ENCODE data around the gene CIAO2B. TPM values are rescaled to one million over a fixed set of nuclear protein-coding genes. Genes with fewer than 3 reads are reported as not detected.

Gene CIAO2B
- total RNA-seq (78.7 and 85.2 TPM in 2 replicates), polyA plus RNA-seq (314 and 423 TPM in 2 replicates), polyA minus RNA-seq (134 and 146 TPM in 2 replicates), Bru-seq, nascent RNA (percentile 55 among the genes with signal in this experiment), BruChase-seq, experiment 1, labeled RNA remaining after a 6-hour chase (percentile 85 among the genes with signal in this experiment), BruChase-seq, experiment 2, labeled RNA remaining after a 2-hour chase (percentile 69 among the genes with signal in this experiment)
- 227 and 251 TPM in 2 replicates for polyA plus RNA-seq (2011; cell fraction: cytosol; rRNA removed)
- 77.1 and 88.7 TPM in 2 replicates for polyA plus RNA-seq (2011; cell fraction: nucleus; rRNA removed)
- 119 and 151 TPM in 2 replicates for polyA plus RNA-seq (2012)
- polyA minus RNA-seq (2011; cell fraction: cytosol; rRNA and poly(A)+ RNA removed), result 80.5 TPM
- polyA minus RNA-seq (2011; cell fraction: nucleus; rRNA and poly(A)+ RNA removed), result 11.1 and 15.7 TPM in 2 replicates
- long read RNA-seq, transcript CIAO2B-203 (4 exons, 718 nt), result minor isoform, 29 of 412 reads
- long read RNA-seq, transcript CIAO2B-201 (5 exons, 676 nt), result major isoform, 373 of 412 reads
- long read RNA-seq, partial matches to known transcripts, result 3 of 412 reads
- long read RNA-seq, other reads (novel, unspliced or antisense), result 6 of 412 reads

- H3K27ac ChIP-seq (ENCODE audit: insufficient read depth, low read depth, low read length), result peak within 1 kb of the TSS; percentile 67
- POLR2A ChIA-PET, result interaction anchor here (0.5 to 1.6 kb wide), 2 partner anchors 61 to 498 kb away, joined by 3 read pairs; no protein-coding TSS in a partner anchor
- no peaks in the 10 kb centered on the region for H3K27me3 ChIP-seq (ENCODE audit: control insufficient read depth in 2 of 2, insufficient read depth in 2 of 2, low read length in 2 of 2)
- H3K4me3 ChIP-seq (replicated peaks in 1 of 3; ENCODE audit: insufficient read depth in 1 of 3, low read depth in 1 of 3, low read length in 3 of 3), result peak within 1 kb of the TSS; percentile 22 to 88 (median 83)
- peaks cover 7% of the 10 kb centered on the region for H3K4me1 ChIP-seq (ENCODE audit: control insufficient read depth, extremely low read depth, insufficient read depth, low read length)
- TF ChIP-seq POLR2A (IDR thresholded peaks at IDR 0.05; ENCODE audit: low read depth, low read length) (peak; percentile 84), POLR2AphosphoS5 (IDR thresholded peaks at IDR 0.05; ENCODE audit: insufficient read depth, low read depth, low read length) (peak; percentile 83), FOS (IDR thresholded peaks at IDR 0.05; ENCODE audit: borderline replicate concordance, insufficient read depth, low read length) (no peak), JUN (IDR thresholded peaks at IDR 0.05; ENCODE audit: borderline replicate concordance, insufficient read depth, insufficient read length, low read depth) (no peak), EZH2 (IDR thresholded peaks at IDR 0.05; ENCODE audit: borderline replicate concordance, low read depth, low read length, severe bottlenecking) (no peak), MYC (IDR thresholded peaks at IDR 0.05; ENCODE audit: low read depth, low read length) (no peak), GATA2 (IDR thresholded peaks at IDR 0.05; ENCODE audit: insufficient read depth, insufficient read length, low read depth, low read length) (no peak)
- TF ChIP-seq, protein P1, sequence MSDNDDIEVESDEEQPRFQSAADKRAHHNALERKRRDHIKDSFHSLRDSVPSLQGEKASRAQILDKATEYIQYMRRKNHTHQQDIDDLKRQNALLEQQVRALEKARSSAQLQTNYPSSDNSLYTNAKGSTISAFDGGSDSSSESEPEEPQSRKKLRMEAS (IDR thresholded peaks at IDR 0.05; ENCODE audit: insufficient read depth, insufficient read length), result peak; percentile 38
- TF ChIP-seq, protein P2, sequence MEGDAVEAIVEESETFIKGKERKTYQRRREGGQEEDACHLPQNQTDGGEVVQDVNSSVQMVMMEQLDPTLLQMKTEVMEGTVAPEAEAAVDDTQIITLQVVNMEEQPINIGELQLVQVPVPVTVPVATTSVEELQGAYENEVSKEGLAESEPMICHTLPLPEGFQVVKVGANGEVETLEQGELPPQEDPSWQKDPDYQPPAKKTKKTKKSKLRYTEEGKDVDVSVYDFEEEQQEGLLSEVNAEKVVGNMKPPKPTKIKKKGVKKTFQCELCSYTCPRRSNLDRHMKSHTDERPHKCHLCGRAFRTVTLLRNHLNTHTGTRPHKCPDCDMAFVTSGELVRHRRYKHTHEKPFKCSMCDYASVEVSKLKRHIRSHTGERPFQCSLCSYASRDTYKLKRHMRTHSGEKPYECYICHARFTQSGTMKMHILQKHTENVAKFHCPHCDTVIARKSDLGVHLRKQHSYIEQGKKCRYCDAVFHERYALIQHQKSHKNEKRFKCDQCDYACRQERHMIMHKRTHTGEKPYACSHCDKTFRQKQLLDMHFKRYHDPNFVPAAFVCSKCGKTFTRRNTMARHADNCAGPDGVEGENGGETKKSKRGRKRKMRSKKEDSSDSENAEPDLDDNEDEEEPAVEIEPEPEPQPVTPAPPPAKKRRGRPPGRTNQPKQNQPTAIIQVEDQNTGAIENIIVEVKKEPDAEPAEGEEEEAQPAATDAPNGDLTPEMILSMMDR (IDR thresholded peaks at IDR 0.05; ENCODE audit: extremely low read depth in 1 of 2, insufficient read depth in 1 of 2, low read depth in 1 of 2, low read length in 2 of 2), result no peak
- peak within 1 kb of the TSS; percentile 63 for H2AFZ ChIP-seq (ENCODE audit: low read depth, low read length)
- CTCF ChIA-PET, result interaction anchor here (0.8 to 2.4 kb wide), 3 partner anchors 9 to 221 kb away, joined by 3 to 12 read pairs (median 6); partner anchors contain the start of gene RRAD
- H3K36me3 ChIP-seq (ENCODE audit: control insufficient read depth in 2 of 2, extremely low read depth in 1 of 2, insufficient read depth in 2 of 2, low read length in 2 of 2), result no peaks in the 10 kb centered on the region
- intact Hi-C loops (cut with micrococcal nuclease), result no loop called here
- H3K9me3 ChIP-seq (replicated peaks; ENCODE audit: control insufficient read depth, insufficient read depth, low read length), result no peaks in the 10 kb centered on the region
- peak within 1 kb of the TSS; percentile 84 for H3K4me2 ChIP-seq (ENCODE audit: insufficient read depth, low read length)
- no peaks in the 10 kb centered on the region for H4K20me1 ChIP-seq (replicated peaks; ENCODE audit: control insufficient read depth, extremely low read depth, insufficient read depth, low read length)
- peak within 1 kb of the TSS; percentile 79 for H3K9ac ChIP-seq (replicated peaks; ENCODE audit: extremely low read depth, insufficient read depth, low read length)
- peaks cover 20% of the 10 kb centered on the region for H3K79me2 ChIP-seq (ENCODE audit: control insufficient read depth, insufficient read depth, low read length)
- TSS peak; percentile 51 for BruUV-seq (replicated peaks)
- dilution Hi-C loops (cut with MboI; ENCODE audit: extremely low pct_ligation_motif_present, low sequenced_read_pairs), result no loop called here
- FAIRE-seq (peak; percentile 84), DNase-seq (ENCODE audit: low read depth, low spot score) (peak; percentile 87)
- no peaks in the 10 kb centered on the region for H3K9me1 ChIP-seq (replicated peaks; ENCODE audit: control insufficient read depth, extremely low read depth, insufficient read depth, low read length)
Observed at GRCh38 chr16:66934138-66934838, at the start of gene CIAO2B. Gene CIAO2B, minus strand, starts transcription at chr16:66934402. Its CDS starts 38 bp downstream, at chr16:66934364.
